Vagina (tissue), 2 donors: ENCODE measurements around the gene MORC1. TPM values are rescaled to one million over a fixed set of nuclear protein-coding genes. Genes with fewer than 3 reads are reported as not detected.

Source experiments
- DNase-seq, 2 donors: peaks; one replicate each; pipeline ENCODE4 v3.0.0-alpha.2; 2017; ENCODE audit errors: extremely low spot score in 2 of 2
- H3K27ac ChIP-seq: fragments of 200-600 bp; sonication (generic); one replicate; pipeline ENCODE4 v1.5.1; 2019
- H3K27me3 ChIP-seq: fragments of 200-600 bp; sonication (generic); one replicate; pipeline ENCODE4 v1.5.1; 2019
- H3K36me3 ChIP-seq, 2 donors: fragments of 200-600 bp; sonication (generic); one replicate each; pipeline ENCODE4 v1.5.1; 2017 to 2019
- H3K4me1 ChIP-seq: fragments of 200-600 bp; sonication (generic); one replicate; pipeline ENCODE4 v1.5.1; 2019
- H3K4me3 ChIP-seq, 2 donors: fragments of 200-600 bp; sonication (generic); 1 replicate in 1 of 2; 2 replicates in 1 of 2; pipeline ENCODE4 v1.5.1; 2016 to 2019
- H3K9me3 ChIP-seq: fragments of 200-600 bp; sonication (generic); one replicate; pipeline ENCODE4 v1.5.1; 2019
- CTCF ChIP-seq, 3 experiments: fragments of 450-650 bp in 2 of 3; fragments of 200-600 bp in 1 of 3; sonication (generic) in 1 of 3; IDR thresholded peaks; one replicate each; pipeline ENCODE4 v1.5.1; 2017 to 2019; ENCODE audit warnings: antibody characterized with exemption in 3 of 3, mild to moderate bottlenecking in 2 of 3, moderate library complexity in 2 of 3
- POLR2A ChIP-seq, 2 donors: fragments of 450-650 bp; IDR thresholded peaks; one replicate each; pipeline ENCODE4 v1.6.1; 2017; ENCODE audit warnings: antibody characterized with exemption in 2 of 2, mild to moderate bottlenecking in 2 of 2, moderate library complexity in 2 of 2
- POLR2AphosphoS5 ChIP-seq, 2 donors: sonication (generic); formaldehyde crosslinking; IDR thresholded peaks; one replicate each; pipeline ENCODE4 v1.9.0; 2017; ENCODE audit warnings: antibody characterized with exemption in 2 of 2, mild to moderate bottlenecking in 2 of 2, low read depth in 1 of 2; ENCODE audit not compliant: insufficient read depth in 1 of 2
- intact Hi-C: fragments of 100-400 bp; cut with DNase I; formaldehyde crosslinking; loops from one replicate; pipeline ENCODE4 v1.15.1; 2023
- total RNA-seq: library from RNA; depleted of rRNA; stranded (reverse); fragments of >200 nt; gene quantifications from one replicate; pipeline ENCODE4 v1.2.3, GENCODE V29; 2016

Gene MORC1
- total RNA-seq, 1 donor from 2014 or later, result not detected

DNA sequence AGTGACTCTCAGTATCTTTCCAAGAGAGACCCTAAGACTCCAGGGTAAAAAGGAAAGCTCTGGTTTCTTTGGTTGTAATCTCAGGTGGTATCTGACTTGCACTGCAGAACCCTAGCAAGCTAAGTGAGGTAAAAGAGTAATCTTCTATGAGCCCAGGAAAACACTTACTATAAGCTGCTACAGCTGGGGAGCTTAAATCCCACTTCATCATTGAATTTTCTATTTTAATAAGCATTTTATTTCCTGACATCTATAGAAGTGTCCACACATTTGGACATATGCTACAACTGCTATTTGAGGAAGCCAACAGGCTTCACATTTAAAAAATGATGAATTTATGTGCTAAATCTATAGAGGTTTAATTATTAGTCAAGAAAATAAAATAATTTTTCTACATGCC, 91.1 kb downstream of the MORC1 start:
- H3K27ac ChIP-seq, result no peak overlapping the region
- no peak for TF ChIP-seq POLR2A (IDR thresholded peaks at IDR 0.05)
- TF ChIP-seq POLR2AphosphoS5 (IDR thresholded peaks at IDR 0.05; ENCODE audit: insufficient read depth in 1 of 2, low read depth in 1 of 2), result no peak
- no peak for TF ChIP-seq CTCF (IDR thresholded peaks at IDR 0.05)
- intact Hi-C loops, result no loop called here
- H3K4me3 ChIP-seq, result no peak overlapping the region
- no peaks in the 10 kb centered on the region for H3K36me3 ChIP-seq
- DNase-seq, result no peak
- H3K9me3 ChIP-seq, result no peaks in the 10 kb centered on the region
- no peaks in the 10 kb centered on the region for H3K4me1 ChIP-seq
- H3K27me3 ChIP-seq, result no peaks in the 10 kb centered on the region

DNA sequence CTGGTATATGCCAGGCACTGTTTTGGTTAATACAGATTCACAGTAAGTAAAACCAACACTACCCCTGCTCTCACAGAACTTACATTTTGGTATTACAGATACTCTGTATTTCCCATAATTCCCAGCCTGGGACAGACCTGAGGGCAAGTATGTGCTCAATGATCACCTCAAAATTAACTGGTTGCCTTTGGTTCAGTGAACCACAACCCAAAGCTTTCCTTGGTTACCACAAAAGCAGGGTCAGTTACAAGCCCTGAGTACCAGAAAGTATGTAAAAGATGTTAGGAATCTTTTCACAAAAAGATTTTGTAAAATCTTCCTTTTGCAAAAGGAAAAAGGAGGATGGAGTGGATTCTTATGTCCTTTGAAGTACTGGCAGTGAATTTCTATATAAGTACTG, 92.0 kb downstream of the MORC1 start:
- H3K36me3 ChIP-seq, result no peaks in the 10 kb centered on the region
- no peaks in the 10 kb centered on the region for H3K27me3 ChIP-seq
- H3K4me1 ChIP-seq, result no peaks in the 10 kb centered on the region
- no peak overlapping the region for H3K4me3 ChIP-seq
- no peaks in the 10 kb centered on the region for H3K9me3 ChIP-seq
- intact Hi-C loops, result no loop called here
- TF ChIP-seq POLR2AphosphoS5 (IDR thresholded peaks at IDR 0.05; ENCODE audit: insufficient read depth in 1 of 2, low read depth in 1 of 2) (no peak), POLR2A (IDR thresholded peaks at IDR 0.05) (no peak), CTCF (IDR thresholded peaks at IDR 0.05) (no peak)
- no peak overlapping the region for H3K27ac ChIP-seq
- DNase-seq, result no peak

GRCh38 chr3:109023656-109024254, 94.2 kb downstream of the MORC1 start:
- no peak overlapping the region for H3K4me3 ChIP-seq
- no peak for DNase-seq
- H3K27me3 ChIP-seq, result no peaks in the 10 kb centered on the region
- H3K4me1 ChIP-seq, result no peaks in the 10 kb centered on the region
- no peak overlapping the region for H3K27ac ChIP-seq
- H3K9me3 ChIP-seq, result no peaks in the 10 kb centered on the region
- intact Hi-C loops, result no loop called here
- TF ChIP-seq CTCF (IDR thresholded peaks at IDR 0.05), result peak; percentile 23 to 30 (median 29)
- TF ChIP-seq POLR2AphosphoS5 (IDR thresholded peaks at IDR 0.05; ENCODE audit: insufficient read depth in 1 of 2, low read depth in 1 of 2), result no peak
- H3K36me3 ChIP-seq, result no peaks in the 10 kb centered on the region

DNA sequence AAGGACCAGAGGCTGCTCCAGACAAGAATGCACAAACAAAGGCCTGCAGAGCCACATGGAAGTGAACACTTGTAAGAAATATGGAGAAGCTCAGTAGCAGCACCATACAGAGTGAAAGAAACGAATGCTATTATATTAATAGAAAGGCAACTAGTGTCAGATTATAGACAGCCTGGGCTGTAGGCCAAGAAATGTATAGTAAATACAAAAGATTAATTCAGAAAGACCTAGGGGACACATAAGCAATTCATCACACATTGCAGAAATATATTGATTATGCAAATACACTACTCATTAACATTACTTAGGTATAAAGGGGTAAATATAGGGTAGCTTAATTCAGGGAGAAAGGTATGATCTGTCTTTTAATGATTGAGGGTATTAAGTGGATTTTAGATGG, 94.8 kb downstream of the MORC1 start:
- no peak for TF ChIP-seq POLR2AphosphoS5 (IDR thresholded peaks at IDR 0.05; ENCODE audit: insufficient read depth in 1 of 2, low read depth in 1 of 2)
- TF ChIP-seq POLR2A (IDR thresholded peaks at IDR 0.05), result no peak
- no peak for TF ChIP-seq CTCF (IDR thresholded peaks at IDR 0.05)
- DNase-seq, result no peak
- Histone ChIP-seq H3K27ac (no peak overlapping the region), H3K9me3 (no peaks in the 10 kb centered on the region), H3K27me3 (no peaks in the 10 kb centered on the region), H3K4me1 (no peaks in the 10 kb centered on the region), H3K36me3 (no peaks in the 10 kb centered on the region), H3K4me3 (no peak overlapping the region)
- intact Hi-C loops, result no loop called here

GRCh38 chr3:109021556-109021955, 96.4 kb downstream of the MORC1 start:
- no peak overlapping the region for H3K27ac ChIP-seq
- no peaks in the 10 kb centered on the region for H3K4me1 ChIP-seq
- no peak overlapping the region for H3K4me3 ChIP-seq
- no peak for DNase-seq
- no peak for TF ChIP-seq POLR2A (IDR thresholded peaks at IDR 0.05)
- TF ChIP-seq POLR2AphosphoS5 (IDR thresholded peaks at IDR 0.05; ENCODE audit: insufficient read depth in 1 of 2, low read depth in 1 of 2), result no peak
- no peak for TF ChIP-seq CTCF (IDR thresholded peaks at IDR 0.05)
- intact Hi-C loops, result no loop called here
- no peaks in the 10 kb centered on the region for H3K9me3 ChIP-seq
- no peaks in the 10 kb centered on the region for H3K36me3 ChIP-seq
- no peaks in the 10 kb centered on the region for H3K27me3 ChIP-seq
